Measurements from ENCODE around the gene MACROH2A1.

- no peak for TF ChIP-seq CTCF (IDR thresholded peaks at IDR 0.05)
- no peak for TF ChIP-seq EP300 (IDR thresholded peaks at IDR 0.05)
Measured at GRCh38 chr5:135341016-135341666, 57.9 kb downstream of the MACROH2A1 start.
